ENCODE measurements around the gene PTGS1. TPM values are rescaled to one million over a fixed set of nuclear protein-coding genes. Genes with fewer than 3 reads are reported as not detected.

Gene PTGS1
- total and polyA plus RNA-seq, 2 of the 8 experiments (the other 6 are each of a cell fraction or from before 2014, with no cell fraction given) = 1.1 to 1.9 TPM

- TF ChIP-seq CHD7 (IDR thresholded peaks at IDR 0.05; ENCODE audit: insufficient replicate concordance, low read length) (no peak), JUND (IDR thresholded peaks at IDR 0.05; ENCODE audit: low read length) (no peak), TEAD4 (IDR thresholded peaks at IDR 0.05; ENCODE audit: low read depth, low read length) (no peak), SIN3A (conservative IDR thresholded peaks at IDR 0.05 in 1 of 2, IDR thresholded peaks at IDR 0.05 in 1 of 2; ENCODE audit: low read depth in 1 of 2, low read length in 2 of 2) (no peak), CHD1 (IDR thresholded peaks at IDR 0.05; ENCODE audit: low read depth, low read length) (no peak), TCF12 (IDR thresholded peaks at IDR 0.05; ENCODE audit: low read depth, low read length) (no peak), PHF8 (conservative IDR thresholded peaks at IDR 0.05; ENCODE audit: low read depth, low read length) (no peak), RFX5 (IDR thresholded peaks at IDR 0.05; ENCODE audit: borderline replicate concordance, low read depth, low read length) (no peak)
- TF ChIP-seq, protein P1, sequence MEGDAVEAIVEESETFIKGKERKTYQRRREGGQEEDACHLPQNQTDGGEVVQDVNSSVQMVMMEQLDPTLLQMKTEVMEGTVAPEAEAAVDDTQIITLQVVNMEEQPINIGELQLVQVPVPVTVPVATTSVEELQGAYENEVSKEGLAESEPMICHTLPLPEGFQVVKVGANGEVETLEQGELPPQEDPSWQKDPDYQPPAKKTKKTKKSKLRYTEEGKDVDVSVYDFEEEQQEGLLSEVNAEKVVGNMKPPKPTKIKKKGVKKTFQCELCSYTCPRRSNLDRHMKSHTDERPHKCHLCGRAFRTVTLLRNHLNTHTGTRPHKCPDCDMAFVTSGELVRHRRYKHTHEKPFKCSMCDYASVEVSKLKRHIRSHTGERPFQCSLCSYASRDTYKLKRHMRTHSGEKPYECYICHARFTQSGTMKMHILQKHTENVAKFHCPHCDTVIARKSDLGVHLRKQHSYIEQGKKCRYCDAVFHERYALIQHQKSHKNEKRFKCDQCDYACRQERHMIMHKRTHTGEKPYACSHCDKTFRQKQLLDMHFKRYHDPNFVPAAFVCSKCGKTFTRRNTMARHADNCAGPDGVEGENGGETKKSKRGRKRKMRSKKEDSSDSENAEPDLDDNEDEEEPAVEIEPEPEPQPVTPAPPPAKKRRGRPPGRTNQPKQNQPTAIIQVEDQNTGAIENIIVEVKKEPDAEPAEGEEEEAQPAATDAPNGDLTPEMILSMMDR (IDR thresholded peaks at IDR 0.05; ENCODE audit: control extremely low read depth in 1 of 3, insufficient read depth in 1 of 3, low read depth in 1 of 3, low read length in 3 of 3) = no peak
Measured at GRCh38 chr9:122389195-122389594, 18.4 kb downstream of the PTGS1 start (continued).

Measured in H1 (cell line).